ENCODE measurements around the gene PDE6D. TPM values are rescaled to one million over a fixed set of nuclear protein-coding genes. Genes with fewer than 3 reads are reported as not detected.
"Not testable (repeated sequence)": the region's sequence is repeated elsewhere in the genome, so short reads cannot be mapped to it uniquely, and the experiment has no call there.

The PDE6D gene
- total RNA-seq, 1 experiment from 2014 or later = 20.0 TPM

- not testable (repeated sequence) for H3K4me3 ChIP-seq, H3K27ac ChIP-seq
Measured at GRCh38 chr2:231748153-231748896, 32.8 kb downstream of the PDE6D start.

DNA sequence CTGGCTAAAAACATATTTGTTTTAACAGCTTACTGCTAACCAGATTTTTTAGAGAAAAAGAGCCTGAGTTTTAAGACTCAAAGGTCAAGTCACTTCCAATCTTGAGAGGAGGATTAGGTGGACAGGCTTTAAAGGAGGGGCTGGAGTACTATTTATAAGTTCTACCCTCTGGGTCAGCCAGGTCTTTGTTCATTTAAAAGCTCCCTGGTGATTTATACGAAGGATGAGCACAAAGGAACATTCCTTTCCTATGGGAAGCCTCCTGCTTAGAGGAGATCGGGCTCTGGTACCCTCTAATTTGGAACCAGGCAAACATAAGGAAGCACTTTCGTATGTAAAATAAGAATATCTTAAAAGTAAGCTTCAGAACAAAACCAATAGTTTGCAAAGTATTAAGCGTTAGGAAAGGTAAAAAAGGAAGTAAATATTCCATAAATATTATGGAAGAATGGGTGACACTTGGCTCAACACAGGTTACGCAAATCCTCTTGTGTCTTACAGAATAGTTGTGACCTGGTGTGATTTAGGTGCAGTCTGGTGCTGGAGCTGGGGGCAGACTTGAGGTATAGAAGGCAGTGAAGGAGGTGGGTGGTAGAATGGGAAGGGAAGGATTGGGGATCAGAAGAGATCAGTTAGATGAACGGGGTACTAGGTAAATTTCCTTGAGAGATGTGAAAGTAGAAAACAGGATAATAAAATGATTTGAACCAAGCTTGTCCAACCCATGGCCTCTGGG lies 35.6 kb downstream of the PDE6D start:
- H3K4me1 ChIP-seq = no peaks in the 10 kb centered on the region
- H3K9me3 ChIP-seq (replicated peaks) = no peaks in the 10 kb centered on the region
- no peak overlapping the region for H3K4me3 ChIP-seq
- H3K27ac ChIP-seq = no peak overlapping the region
- no peak for DNase-seq
- H3K27me3 ChIP-seq = no peaks in the 10 kb centered on the region
- no peaks in the 10 kb centered on the region for H3K36me3 ChIP-seq

More at GRCh38 chr2:231748153-231748896, 32.8 kb downstream of the PDE6D start:
- H3K9me3 ChIP-seq (replicated peaks); H3K36me3 ChIP-seq; H3K27me3 ChIP-seq; H3K4me1 ChIP-seq: not testable (repeated sequence)
- DNase-seq = peak; percentile 6 to 17

DNA sequence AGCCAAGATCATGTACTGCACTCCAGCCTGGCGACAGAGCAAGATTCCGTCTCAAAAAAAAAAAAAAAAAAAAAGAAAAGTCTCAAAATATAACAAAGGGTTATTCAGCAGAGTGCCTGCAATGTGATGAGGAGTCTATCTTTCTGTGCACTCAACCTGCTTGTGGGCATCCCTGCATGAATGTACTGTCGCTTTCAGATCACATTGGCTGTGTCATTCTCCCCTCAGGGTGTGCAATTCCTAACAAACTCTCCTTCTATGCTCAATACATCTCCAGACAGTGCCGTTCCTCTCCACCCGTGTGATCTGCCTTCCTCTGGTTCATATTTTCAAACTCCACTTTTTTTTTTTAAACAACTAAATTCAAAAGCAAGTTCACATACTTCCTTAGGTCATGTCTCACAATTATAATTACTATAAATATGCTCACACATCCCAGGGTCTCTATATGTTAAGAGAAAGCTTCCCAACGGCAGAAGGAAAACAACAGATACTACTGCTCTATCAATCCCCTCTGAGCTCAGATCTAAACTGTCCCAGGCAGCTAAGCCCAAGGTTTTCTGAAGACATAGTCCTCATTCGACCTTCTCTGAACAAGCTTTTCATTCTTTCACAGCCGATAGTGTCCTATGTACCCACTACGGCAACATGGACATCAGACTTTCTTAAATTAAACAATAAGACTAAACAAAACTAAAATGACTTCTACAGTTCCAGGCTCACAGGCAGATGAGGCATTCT lies 37.5 kb downstream of the PDE6D start:
- Histone ChIP-seq H3K27me3 (no peaks in the 10 kb centered on the region), H3K9me3 (replicated peaks) (no peaks in the 10 kb centered on the region), H3K36me3 (no peaks in the 10 kb centered on the region), H3K4me1 (no peaks in the 10 kb centered on the region), H3K4me3 (no peak overlapping the region), H3K27ac (no peak overlapping the region)
- no peak for DNase-seq

DNA sequence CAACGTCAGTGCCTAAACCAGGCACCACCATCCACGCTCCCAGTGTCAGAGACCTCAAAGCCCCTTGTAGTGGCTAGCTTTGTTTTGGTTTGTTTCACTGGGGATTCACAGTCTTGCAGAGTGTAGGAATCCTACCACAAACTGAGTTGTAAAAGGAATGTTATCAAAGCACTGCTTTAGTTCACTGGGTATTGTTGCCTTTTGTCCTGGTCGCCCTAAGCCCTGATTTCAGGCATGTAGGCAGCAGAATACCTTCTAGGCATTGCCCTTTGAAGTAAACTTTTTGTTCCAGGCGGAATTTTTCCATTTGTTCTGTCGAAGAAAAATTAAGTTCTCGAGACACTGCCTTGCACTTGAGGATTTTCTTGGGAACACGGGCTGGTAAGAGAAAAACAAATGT lies 43.3 kb downstream of the PDE6D start:
- no peak for DNase-seq
- no peak overlapping the region for H3K27ac ChIP-seq
- no peaks in the 10 kb centered on the region for H3K36me3 ChIP-seq
- no peaks in the 10 kb centered on the region for H3K27me3 ChIP-seq
- H3K9me3 ChIP-seq (replicated peaks) = no peaks in the 10 kb centered on the region
- no peaks in the 10 kb centered on the region for H3K4me1 ChIP-seq
- H3K4me3 ChIP-seq = no peak overlapping the region

DNA sequence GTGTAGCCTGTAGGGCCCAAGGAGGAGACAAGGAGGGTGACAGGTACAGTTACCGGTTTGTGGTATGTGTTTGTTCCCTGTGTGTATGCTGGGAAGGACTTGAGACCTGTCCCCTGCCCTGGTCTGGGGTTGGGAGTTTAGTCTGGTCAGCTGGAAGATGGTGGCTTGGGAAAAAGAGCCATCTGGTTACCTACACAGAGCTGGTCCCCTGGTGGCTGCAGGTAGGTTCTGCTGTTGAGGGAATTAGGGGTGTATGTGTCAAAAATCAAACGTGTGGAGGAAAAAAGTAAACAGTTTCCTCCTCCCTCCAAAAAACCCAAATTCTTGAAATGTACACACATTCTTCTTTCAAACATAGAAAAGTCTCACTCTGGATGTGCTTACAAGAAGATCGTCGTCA lies 48.5 kb downstream of the PDE6D start:
- Histone ChIP-seq H3K27ac (no peak overlapping the region), H3K4me1 (no peaks in the 10 kb centered on the region)
- DNase-seq = no peak

GRCh38 chr2:231727621-231728020 lies 53.5 kb downstream of the PDE6D start:
- no peak for DNase-seq
- H3K4me3 ChIP-seq = no peak overlapping the region
- 0 out of 2 replicates have a peak, but pooled peaks cover 3% of the 10 kb centered on the region for H3K27me3 ChIP-seq
- no peaks in the 10 kb centered on the region for H3K4me1 ChIP-seq
- H3K36me3 ChIP-seq = no peaks in the 10 kb centered on the region
- H3K9me3 ChIP-seq (replicated peaks) = no peaks in the 10 kb centered on the region
- H3K27ac ChIP-seq = no peak overlapping the region

More for the DNA sequence above, 48.5 kb downstream of the PDE6D start:
- Histone ChIP-seq H3K9me3 (replicated peaks) (no peaks in the 10 kb centered on the region), H3K36me3 (no peaks in the 10 kb centered on the region), H3K27me3 (no peaks in the 10 kb centered on the region), H3K4me3 (no peak overlapping the region)

GRCh38 chr2:231726276-231726675 lies 54.8 kb downstream of the PDE6D start:
- H3K36me3 ChIP-seq = no peaks in the 10 kb centered on the region
- no peaks in the 10 kb centered on the region for H3K4me1 ChIP-seq
- no peak overlapping the region for H3K4me3 ChIP-seq
- 0 out of 2 replicates have a peak, but pooled peaks cover 3% of the 10 kb centered on the region for H3K27me3 ChIP-seq
- no peak overlapping the region for H3K27ac ChIP-seq
- no peaks in the 10 kb centered on the region for H3K9me3 ChIP-seq (replicated peaks)
- no peak for DNase-seq

- no peak for DNase-seq
- Histone ChIP-seq H3K4me1 (no peaks in the 10 kb centered on the region), H3K27me3 (0 out of 2 replicates have a peak, but pooled peaks cover 3% of the 10 kb centered on the region), H3K9me3 (replicated peaks) (no peaks in the 10 kb centered on the region), H3K4me3 (no peak overlapping the region), H3K36me3 (no peaks in the 10 kb centered on the region), H3K27ac (no peak overlapping the region)
Measured at GRCh38 chr2:231725476-231725875, 55.6 kb downstream of the PDE6D start.

DNA sequence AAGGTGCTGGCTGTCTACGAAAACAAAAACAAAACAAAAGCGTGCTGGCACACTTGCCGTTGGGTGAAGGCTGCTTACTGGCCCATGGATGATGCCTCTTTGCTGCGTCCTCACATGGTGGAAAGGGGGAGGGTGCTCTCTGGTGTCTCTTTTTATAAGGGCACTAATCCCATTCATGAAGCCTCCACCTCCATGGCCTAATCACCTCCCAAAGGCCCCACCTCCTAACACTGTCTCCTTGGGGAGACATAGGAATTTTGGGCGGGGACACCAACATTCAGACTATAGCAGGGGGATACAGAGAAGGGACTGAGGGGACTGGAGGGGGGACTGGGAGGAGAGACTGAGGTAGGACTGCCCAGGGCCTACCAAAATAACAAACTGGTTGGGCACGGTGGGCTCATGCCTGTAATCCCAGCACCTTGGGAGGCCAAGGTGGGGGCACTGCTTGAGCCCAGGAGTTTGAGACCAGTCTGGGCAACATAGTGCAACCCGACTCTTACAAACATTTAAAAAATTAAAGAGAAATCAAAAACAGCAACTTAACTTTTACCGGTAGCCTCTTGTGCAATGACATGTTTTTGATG lies 58.3 kb downstream of the PDE6D start:
- Histone ChIP-seq H3K36me3 (no peaks in the 10 kb centered on the region), H3K4me1 (peaks cover 3% of the 10 kb centered on the region), H3K27me3 (0 out of 2 replicates have a peak, but pooled peaks cover 3% of the 10 kb centered on the region), H3K4me3 (no peak overlapping the region), H3K9me3 (replicated peaks) (no peaks in the 10 kb centered on the region), H3K27ac (no peak overlapping the region)
- no peak for DNase-seq

- Histone ChIP-seq H3K27ac (no peak overlapping the region), H3K27me3 (0 out of 2 replicates have a peak, but pooled peaks cover 3% of the 10 kb centered on the region), H3K9me3 (replicated peaks) (no peaks in the 10 kb centered on the region), H3K36me3 (no peaks in the 10 kb centered on the region), H3K4me1 (peaks cover 8% of the 10 kb centered on the region), H3K4me3 (no peak overlapping the region)
- peak; percentile 24 to 37 for DNase-seq
Measured at GRCh38 chr2:231720987-231721966, 59.8 kb downstream of the PDE6D start.

DNA sequence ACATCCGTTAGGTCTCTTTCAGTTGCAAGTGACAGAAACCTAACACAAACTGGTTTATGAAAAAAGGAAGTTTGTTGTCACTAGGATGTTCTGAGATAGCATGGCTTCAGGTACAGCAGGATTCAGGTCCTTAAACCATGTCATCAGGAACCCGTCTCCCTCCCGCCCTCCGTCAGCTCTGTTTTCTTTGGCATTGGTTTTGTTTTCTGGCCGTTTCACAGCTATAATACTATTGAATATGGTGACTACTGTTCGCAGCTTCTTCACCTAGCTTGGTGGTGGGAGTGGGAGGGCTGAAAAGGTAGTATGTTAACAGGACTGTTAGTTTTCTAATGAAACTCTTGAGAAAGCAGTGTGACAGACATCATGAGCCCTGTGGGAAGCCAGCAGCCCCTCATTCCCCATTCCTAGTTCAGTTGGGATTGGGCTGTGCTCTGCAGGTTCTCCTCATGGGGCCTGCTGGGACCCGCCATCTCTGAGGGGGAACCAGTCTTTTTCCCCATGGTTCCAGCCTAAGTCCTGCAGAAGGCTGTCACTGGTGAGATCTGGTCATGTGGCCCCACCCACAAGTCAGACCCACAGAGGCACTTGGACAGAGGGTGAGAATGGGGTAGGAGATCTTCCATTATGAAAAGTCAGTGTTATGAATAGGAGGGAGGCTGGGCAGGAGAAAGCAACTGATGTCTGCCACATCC lies 60.6 kb downstream of the PDE6D start:
- Histone ChIP-seq H3K4me1 (peaks cover 8% of the 10 kb centered on the region), H3K27ac (no peak overlapping the region), H3K9me3 (replicated peaks) (no peaks in the 10 kb centered on the region), H3K4me3 (no peak overlapping the region), H3K27me3 (0 out of 2 replicates have a peak, but pooled peaks cover 3% of the 10 kb centered on the region), H3K36me3 (no peaks in the 10 kb centered on the region)
- DNase-seq = no peak

- Histone ChIP-seq H3K27me3 (no peaks in the 10 kb centered on the region), H3K9me3 (replicated peaks) (no peaks in the 10 kb centered on the region), H3K4me1 (peaks cover 8% of the 10 kb centered on the region), H3K27ac (no peak overlapping the region), H3K4me3 (no peak overlapping the region), H3K36me3 (peaks cover 7% of the 10 kb centered on the region)
- DNase-seq = no peak
Measured at GRCh38 chr2:231718799-231719198, 62.3 kb downstream of the PDE6D start.

Data from SJCRH30 (cell line).